Stimulated activated CD4-positive, alpha-beta T cell treated with anti-CD3 and anti-CD28 coated beads, TNF-alpha, amount 100 ng/mL, for 4 hours (primary cell): Measurements from ENCODE around the gene CLEC19A.

Experiments used
- DNase-seq, 3 experiments: peaks; one replicate each; pipeline ENCODE4 v3.0.0-alpha.2; 2020; ENCODE audit warnings: low read depth in 3 of 3

Gene CLEC19A

GRCh38 chr16:19285431-19285830 is at the start of gene CLEC19A:
TSS of gene CLEC19A (plus strand) at chr16:19285731. CDS start at chr16:19285852, 121 bp downstream.
- DNase-seq, result no peak

GRCh38 chr16:19235886-19236285 is 49.6 kb upstream of the CLEC19A start:
- DNase-seq, result no peak

GRCh38 chr16:19236561-19237209 is 48.8 kb upstream of the CLEC19A start:
- DNase-seq, result no peak

GRCh38 chr16:19238406-19238805 is 47.1 kb upstream of the CLEC19A start:
- no peak for DNase-seq

GRCh38 chr16:19239511-19240155 is 45.9 kb upstream of the CLEC19A start:
- DNase-seq, result no peak

- DNase-seq, result no peak
These were observed 45.0 kb upstream of the CLEC19A start for GRCh38 chr16:19240494-19240893.

GRCh38 chr16:19241512-19241911 is 44.0 kb upstream of the CLEC19A start:
- DNase-seq, result no peak

GRCh38 chr16:19242186-19242585 is 43.3 kb upstream of the CLEC19A start:
- no peak for DNase-seq

GRCh38 chr16:19242987-19243575 is 42.5 kb upstream of the CLEC19A start:
- no peak for DNase-seq

GRCh38 chr16:19245326-19245925 is 40.1 kb upstream of the CLEC19A start:
- no peak for DNase-seq

GRCh38 chr16:19252904-19253303 is 32.6 kb upstream of the CLEC19A start:
- DNase-seq, result no peak

GRCh38 chr16:19254611-19255010 is 30.9 kb upstream of the CLEC19A start:
- no peak for DNase-seq

GRCh38 chr16:19264123-19264673 is 21.3 kb upstream of the CLEC19A start:
- DNase-seq, result no peak

- no peak for DNase-seq
These were observed 20.1 kb upstream of the CLEC19A start for GRCh38 chr16:19265380-19265930.

GRCh38 chr16:19266774-19267173 is 18.8 kb upstream of the CLEC19A start:
- no peak for DNase-seq

- no peak for DNase-seq
These were observed 16.4 kb upstream of the CLEC19A start for GRCh38 chr16:19269098-19269497.

GRCh38 chr16:19274165-19274797 is 11.2 kb upstream of the CLEC19A start:
- DNase-seq, result no peak

- no peak for DNase-seq
These were observed 7.1 kb upstream of the CLEC19A start for GRCh38 chr16:19278403-19278802.

GRCh38 chr16:19281246-19281645 is 4.3 kb upstream of the CLEC19A start:
- no peak for DNase-seq

GRCh38 chr16:19282101-19282500 is 3.4 kb upstream of the CLEC19A start:
- no peak for DNase-seq

GRCh38 chr16:19283637-19284036 is 1.9 kb upstream of the CLEC19A start:
- no peak for DNase-seq

GRCh38 chr16:19284207-19284606 is 1.3 kb upstream of the CLEC19A start:
- no peak for DNase-seq
